ENCODE data around the gene DEF6. TPM values are rescaled to one million over a fixed set of nuclear protein-coding genes. Genes with fewer than 3 reads are reported as not detected.

The DEF6 gene
- total RNA-seq, 1 experiment from 2014 or later = 5.6 TPM

DNA sequence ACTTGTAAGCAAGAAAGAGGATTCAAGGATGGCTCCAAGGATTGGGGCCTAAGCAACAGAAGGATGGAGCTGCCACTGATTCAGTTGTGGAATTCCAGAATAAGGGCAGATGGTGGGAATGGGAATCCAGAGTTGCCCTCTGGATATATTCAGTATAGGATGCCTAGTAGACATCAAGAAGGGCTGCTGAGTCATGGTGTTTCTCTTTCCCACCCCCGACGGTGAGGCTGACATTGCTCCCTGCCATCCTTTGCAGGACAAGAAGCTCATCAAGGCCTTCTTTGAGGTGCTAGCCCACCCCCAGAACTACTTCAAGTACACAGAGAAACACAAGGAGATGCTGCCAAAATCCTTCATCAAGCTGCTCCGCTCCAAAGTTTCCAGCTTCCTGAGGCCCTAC, 49.3 kb upstream of the DEF6 start:
- no peak overlapping the region for H4K8ac ChIP-seq (replicated peaks; ENCODE audit: insufficient read length, low read depth, low read length)
- no peak overlapping the region for H2BK120ac ChIP-seq (ENCODE audit: low read depth, low read length, poor library complexity, severe bottlenecking)
- H3K23ac ChIP-seq (ENCODE audit: insufficient read length, low read depth, low read length) = no peak overlapping the region
- no peaks in the 10 kb centered on the region for H3K27me3 ChIP-seq (ENCODE audit: insufficient read depth, low read length)
- H2AFZ ChIP-seq (ENCODE audit: low read length) = no peak overlapping the region
- H3K79me1 ChIP-seq (ENCODE audit: insufficient read depth, low read depth, low read length, poor library complexity, severe bottlenecking) = no peaks in the 10 kb centered on the region
- H2AK5ac ChIP-seq (ENCODE audit: insufficient read length, low read length) = no peak overlapping the region
- Mint-ChIP-seq H3K36me3 (ENCODE audit: insufficient read depth in 1 of 3, low read depth in 3 of 3) (peaks cover 0 to 4% (median 0%) of the 10 kb centered on the region in 3 experiments; a peak in 5 of 7 replicates), H3K4me3 (no peak overlapping the region), H3K4me1 (peaks cover 19 to 22% of the 10 kb centered on the region in 2 experiments), H3K9me3 (no peaks in the 10 kb centered on the region), H3K27me3 (ENCODE audit: low read depth) (no peaks in the 10 kb centered on the region; the same call in 1 of the 2 replicates), H3K27ac (no peak overlapping the region)
- no peak overlapping the region for H2BK12ac ChIP-seq (ENCODE audit: insufficient read length, low read depth, low read length)
- WGBS (ENCODE audit: extremely low coverage, insufficient read length, low lambda C conversion rate) = no CpG with 5 or more reads among the region's 3 CpGs
- H2BK20ac ChIP-seq (ENCODE audit: low read depth, low read length, poor library complexity, severe bottlenecking) = no peak overlapping the region
- no peaks in the 10 kb centered on the region for H4K20me1 ChIP-seq (ENCODE audit: control insufficient read depth, insufficient read depth, insufficient read length)
- no peak for TF ChIP-seq CTCF (conservative IDR thresholded peaks at IDR 0.05)
- no peak overlapping the region for H4K5ac ChIP-seq (ENCODE audit: insufficient read length, low read depth, low read length)
- no peak overlapping the region for H2BK15ac ChIP-seq (ENCODE audit: low read depth, low read length)
- no peak overlapping the region for H3K18ac ChIP-seq (ENCODE audit: insufficient read length, low read depth, low read length)
- no peaks in the 10 kb centered on the region for H3K79me2 ChIP-seq (ENCODE audit: insufficient read depth, low read length)
- H3K9ac ChIP-seq (ENCODE audit: extremely low read depth, insufficient read length, low read length) = no peak overlapping the region
- no peak overlapping the region for H4K91ac ChIP-seq (ENCODE audit: insufficient read length, low read depth, low read length)
- H3K56ac ChIP-seq (ENCODE audit: insufficient read length, low read depth, low read length) = no peak overlapping the region
- no peak for DNase-seq
- H3K9me3 ChIP-seq (ENCODE audit: control insufficient read depth, low read depth, low read length) = no peaks in the 10 kb centered on the region
- no peak overlapping the region for H3K4me2 ChIP-seq (ENCODE audit: insufficient read depth, insufficient read length, low read length)
- H3K4ac ChIP-seq (ENCODE audit: low read depth, low read length) = no peak overlapping the region
- H3K14ac ChIP-seq (ENCODE audit: insufficient read depth, low read length) = no peak overlapping the region
- no peak overlapping the region for H3K27ac ChIP-seq (ENCODE audit: insufficient read length, low read depth, low read length)
- no peaks in the 10 kb centered on the region; the same call in 1 of the 2 replicates for H3K4me1 ChIP-seq (ENCODE audit: insufficient read depth, low read length)
- no peaks in the 10 kb centered on the region for H3K23me2 ChIP-seq (ENCODE audit: insufficient read length, low read depth, low read length, poor library complexity, severe bottlenecking)
- no peak overlapping the region for H2BK5ac ChIP-seq (ENCODE audit: insufficient read length, low read length)
- no peak overlapping the region for H3T11ph ChIP-seq (ENCODE audit: low read length)
